Middle frontal gyrus (tissue), 1 donor: ENCODE data around the gene CITED2.

Experiments used
- DNase-seq: peaks from one replicate; pipeline ENCODE4 v3.0.0-alpha.2; 2015; ENCODE audit warnings: low spot score; ENCODE audit errors: extremely low spot score

CITED2 gene

GRCh38 chr6:139386404-139386803, 12.0 kb upstream of the CITED2 start:
- no peak for DNase-seq

- no peak for DNase-seq
These were observed 6.9 kb upstream of the CITED2 start for GRCh38 chr6:139381216-139381865.

GRCh38 chr6:139380611-139381010, 6.2 kb upstream of the CITED2 start:
- no peak for DNase-seq

- DNase-seq: no peak
These were observed 5.7 kb upstream of the CITED2 start for GRCh38 chr6:139380168-139380567.

- DNase-seq: no peak
These were observed 4.5 kb upstream of the CITED2 start for GRCh38 chr6:139378882-139379341.

- no peak for DNase-seq
These were observed 3.8 kb upstream of the CITED2 start for GRCh38 chr6:139378226-139378625.

- no peak for DNase-seq
These were observed 2.3 kb upstream of the CITED2 start for GRCh38 chr6:139376604-139377218.

- DNase-seq: no peak
These were observed 1.5 kb upstream of the CITED2 start for GRCh38 chr6:139376017-139376330.

- peak; percentile 82 for DNase-seq
These were observed 973 bp upstream of the CITED2 start for GRCh38 chr6:139375226-139376016.

- DNase-seq: no peak
These were observed 506 bp downstream of the CITED2 start for GRCh38 chr6:139373928-139374356.

GRCh38 chr6:139373154-139373927, 1.1 kb downstream of the CITED2 start:
- DNase-seq: no peak

- DNase-seq: no peak
These were observed 1.9 kb downstream of the CITED2 start for GRCh38 chr6:139372326-139373153.

GRCh38 chr6:139371421-139372203, 2.8 kb downstream of the CITED2 start:
- DNase-seq: no peak

- no peak for DNase-seq
These were observed 3.5 kb downstream of the CITED2 start for GRCh38 chr6:139370999-139371345.

GRCh38 chr6:139370283-139370998, 4.0 kb downstream of the CITED2 start:
- DNase-seq: no peak

- no peak for DNase-seq
These were observed 4.7 kb downstream of the CITED2 start for GRCh38 chr6:139369568-139370282.

GRCh38 chr6:139369068-139369467, 5.4 kb downstream of the CITED2 start:
- DNase-seq: no peak

GRCh38 chr6:139368661-139369060, 5.8 kb downstream of the CITED2 start:
- DNase-seq: no peak

GRCh38 chr6:139367810-139368351, 6.6 kb downstream of the CITED2 start:
- DNase-seq: no peak
